Anterior cingulate cortex (tissue), 58 donors: ENCODE measurements around the gene SDHC.
"Not testable (repeated sequence)": the region's sequence is repeated elsewhere in the genome, so short reads cannot be mapped to it uniquely, and the experiment has no call there.

Experiments
- DNase-seq, 58 donors: peaks; one replicate each; lab custom pipeline; 2025; lab: John Stamatoyannopoulos, UW

The SDHC gene

GRCh38 chr1:161307892-161308638 is 6.1 kb upstream of the SDHC start:
- DNase-seq = no peak

- DNase-seq = no peak
Measured at GRCh38 chr1:161309868-161310267, 4.3 kb upstream of the SDHC start, which contains the start of gene MPZ. Gene MPZ (minus strand): TSS chr1:161309968. CDS start chr1:161309905, 63 bp downstream.

GRCh38 chr1:161311595-161312181 is 2.5 kb upstream of the SDHC start:
- no peak for DNase-seq

GRCh38 chr1:161313554-161314200 is 504 bp upstream of the SDHC start:
- DNase-seq = peak in 36 of 58 donors; percentile 3 to 67 (median 35)

- not testable (repeated sequence) for DNase-seq
Measured at GRCh38 chr1:161315841-161316674, 1.9 kb downstream of the SDHC start.

- no peak for DNase-seq
Measured at GRCh38 chr1:161324020-161324419, 9.8 kb downstream of the SDHC start.

- DNase-seq = no peak
Measured at GRCh38 chr1:161330346-161330745, 16.2 kb downstream of the SDHC start.

- no peak for DNase-seq
Measured at GRCh38 chr1:161333166-161333565, 19.0 kb downstream of the SDHC start.

- no peak for DNase-seq
Measured at GRCh38 chr1:161335796-161336195, 21.6 kb downstream of the SDHC start.

- DNase-seq = no peak
Measured at GRCh38 chr1:161342177-161342576, 28.0 kb downstream of the SDHC start.

- no peak for DNase-seq
Measured at GRCh38 chr1:161342821-161343220, 28.6 kb downstream of the SDHC start.

- no peak for DNase-seq
Measured at GRCh38 chr1:161350671-161351070, 36.5 kb downstream of the SDHC start.

- DNase-seq = no peak
Measured at GRCh38 chr1:161351482-161351881, 37.3 kb downstream of the SDHC start.

- DNase-seq = no peak
Measured at GRCh38 chr1:161357073-161357472, 42.9 kb downstream of the SDHC start.

- DNase-seq = peak in 1 of 58 donors; percentile 4
Measured at GRCh38 chr1:161359291-161359690, 45.1 kb downstream of the SDHC start.

- DNase-seq = no peak
Measured at GRCh38 chr1:161364332-161364731, 50.2 kb downstream of the SDHC start.

GRCh38 chr1:161365207-161365606 is 51.0 kb downstream of the SDHC start:
- DNase-seq = no peak

GRCh38 chr1:161367684-161368400 is 53.7 kb downstream of the SDHC start, which contains the start of gene CFAP126:
Gene CFAP126 (minus strand): TSS chr1:161367876. CDS start chr1:161367868, 8 bp downstream.
- DNase-seq = peak in 40 of 58 donors; percentile 4 to 82 (median 34)

- DNase-seq = no peak
Measured at GRCh38 chr1:161373442-161373841, 59.3 kb downstream of the SDHC start.

- no peak for DNase-seq
Measured at GRCh38 chr1:161374373-161374772, 60.2 kb downstream of the SDHC start.
